CD14-positive monocyte (primary cell): ENCODE results near the gene COL26A1. TPM values are rescaled to one million over a fixed set of nuclear protein-coding genes. Genes with fewer than 3 reads are reported as not detected.

Experiments used
- DNase-seq, 3 donors: peaks; one replicate each; pipeline ENCODE4 v3.0.0-alpha.2; 2011 to 2022
- H2AFZ ChIP-seq: 2 replicates; pipeline ENCODE4 v1.6.0; 2012; ENCODE audit warnings: mild to moderate bottlenecking, low read depth, low read length, inconsistent platforms; ENCODE audit not compliant: insufficient read depth, poor library complexity, severe bottlenecking
- H3K27ac ChIP-seq, 2 donors: 1 replicate in 1 of 2; 2 replicates in 1 of 2; pipeline ENCODE4 v1.5.1; 2012 to 2013; ENCODE audit warnings: low read length in 2 of 2, control low read depth in 1 of 2, inconsistent platforms in 1 of 2, low read depth in 1 of 2, mild to moderate bottlenecking in 1 of 2
- H3K27me3 ChIP-seq, 2 donors: one replicate each; pipeline versions ENCODE4 v1.6.0 to v1.6.1; 2011 to 2013; ENCODE audit warnings: low read length in 2 of 2; ENCODE audit not compliant: control insufficient read depth in 2 of 2, insufficient read depth in 2 of 2
- H3K36me3 ChIP-seq, 2 donors: replicated peaks in 1 of 2; 1 replicate in 1 of 2; 2 replicates in 1 of 2; pipeline versions ENCODE4 v1.5.1 to v1.6.1; 2012 to 2013; ENCODE audit warnings: low read length in 2 of 2, control low read depth in 1 of 2, inconsistent platforms in 1 of 2, mild to moderate bottlenecking in 1 of 2; ENCODE audit not compliant: insufficient read depth in 2 of 2, control insufficient read depth in 1 of 2
- H3K4me1 ChIP-seq, 2 donors: 1 replicate in 1 of 2; 2 replicates in 1 of 2; pipeline versions ENCODE4 v1.5.1 to v1.6.1; 2012 to 2013; ENCODE audit warnings: low read length in 2 of 2, control low read depth in 1 of 2, inconsistent platforms in 1 of 2, mild to moderate bottlenecking in 1 of 2, moderate library complexity in 1 of 2; ENCODE audit not compliant: insufficient read depth in 2 of 2, control insufficient read depth in 1 of 2
- H3K4me2 ChIP-seq: replicated peaks from 2 replicates; pipeline ENCODE3; 2012; ENCODE audit warnings: low read length, moderate library complexity, mild to moderate bottlenecking; ENCODE audit not compliant: poor library complexity, severe bottlenecking; ENCODE audit errors: extremely low read depth
- H3K4me3 ChIP-seq, 3 experiments: fragments of 200-600 bp in 1 of 3; sonication (generic) in 1 of 3; replicated peaks in 1 of 3; 1 replicate in 2 of 3; 2 replicates in 1 of 3; pipeline ENCODE4 v1.5.1; 2011 to 2013; ENCODE audit warnings: low read length in 3 of 3, mild to moderate bottlenecking in 3 of 3, control low read depth in 2 of 3, low read depth in 2 of 3, inconsistent platforms in 1 of 3, moderate library complexity in 1 of 3
- H3K79me2 ChIP-seq: 2 replicates; pipeline ENCODE4 v1.6.0; 2012; ENCODE audit warnings: mild to moderate bottlenecking, control low read depth, inconsistent platforms, low read length, moderate library complexity; ENCODE audit not compliant: insufficient read depth
- H3K9ac ChIP-seq: 2 replicates; pipeline ENCODE4 v1.6.0; 2017; ENCODE audit warnings: low read length, mild to moderate bottlenecking; ENCODE audit not compliant: insufficient read depth, poor library complexity, severe bottlenecking
- H3K9me3 ChIP-seq, 2 donors: replicated peaks in 1 of 2; 1 replicate in 1 of 2; 2 replicates in 1 of 2; pipeline versions ENCODE4 v1.5.1 to v1.6.1; 2012 to 2013; ENCODE audit warnings: low read length in 2 of 2, control low read depth in 1 of 2; ENCODE audit not compliant: control insufficient read depth in 1 of 2, insufficient read depth in 1 of 2
- H4K20me1 ChIP-seq: 2 replicates; pipeline ENCODE4 v1.6.0; 2012; ENCODE audit warnings: mild to moderate bottlenecking, low read length, control low read depth, moderate library complexity; ENCODE audit not compliant: insufficient read depth
- H3K27ac Mint-ChIP-seq, 7 donors: one replicate each; pipeline ENCODE4 v1.8.0; 2020; ENCODE audit warnings: mild to moderate bottlenecking in 7 of 7, mixed read lengths in 7 of 7, moderate library complexity in 6 of 7, inconsistent platforms in 2 of 7
- H3K27me3 Mint-ChIP-seq, 3 donors: one replicate each; pipeline ENCODE4 v1.8.0; 2021 to 2022; ENCODE audit warnings: low read depth in 3 of 3, mild to moderate bottlenecking in 3 of 3, mixed read lengths in 3 of 3, moderate library complexity in 3 of 3, inconsistent platforms in 1 of 3
- H3K36me3 Mint-ChIP-seq, 2 donors: one replicate each; pipeline ENCODE4 v1.8.0; 2020; ENCODE audit warnings: mixed read lengths in 2 of 2, inconsistent platforms in 1 of 2, mild to moderate bottlenecking in 1 of 2
- H3K4me1 Mint-ChIP-seq: one replicate; pipeline ENCODE4 v1.8.0; 2020; ENCODE audit warnings: mild to moderate bottlenecking, mixed read lengths
- H3K4me3 Mint-ChIP-seq, 2 donors: one replicate each; pipeline ENCODE4 v1.8.0; 2020; ENCODE audit warnings: mild to moderate bottlenecking in 2 of 2, mixed read lengths in 2 of 2, moderate library complexity in 1 of 2
- H3K9me3 Mint-ChIP-seq, 7 donors: one replicate each; pipeline ENCODE4 v1.8.0; 2020 to 2022; ENCODE audit warnings: mixed read lengths in 7 of 7, mild to moderate bottlenecking in 6 of 7, moderate library complexity in 6 of 7, inconsistent platforms in 2 of 7
- CTCF ChIP-seq: fragments of 200-600 bp; IDR thresholded peaks from one replicate; pipeline ENCODE4 v1.8.0; 2022; ENCODE audit warnings: antibody characterized with exemption, mild to moderate bottlenecking
- WGBS: methylation state at CpG from one replicate; pipeline ENCODE4 v1.1.5; 2013; ENCODE audit warnings: missing lambda C conversion rate; ENCODE audit not compliant: insufficient coverage; 5-methylcytosine and 5-hydroxymethylcytosine counted together
- intact Hi-C, 2 donors: fragments of 100-400 bp; cut with micrococcal nuclease; formaldehyde crosslinking; loops; one replicate each; pipeline versions ENCODE4 v1.15.0 to v1.15.1; 2023
- polyA plus RNA-seq, 3 donors: library from polyadenylated mRNA; depleted of rRNA in 1 of 3; unstranded in 2 of 3; stranded (reverse) in 1 of 3; fragments of 300-500 nt in 2 of 3; fragments of >200 nt in 1 of 3; fragmentation: Illumina TruSeq in 2 of 3; gene quantifications; 1 replicate in 2 of 3; 2 replicates in 1 of 3; pipeline ENCODE4 v1.2.3, GENCODE V29; 2012 to 2021

The COL26A1 gene
- polyA plus RNA-seq, 3 donors: not detected

DNA sequence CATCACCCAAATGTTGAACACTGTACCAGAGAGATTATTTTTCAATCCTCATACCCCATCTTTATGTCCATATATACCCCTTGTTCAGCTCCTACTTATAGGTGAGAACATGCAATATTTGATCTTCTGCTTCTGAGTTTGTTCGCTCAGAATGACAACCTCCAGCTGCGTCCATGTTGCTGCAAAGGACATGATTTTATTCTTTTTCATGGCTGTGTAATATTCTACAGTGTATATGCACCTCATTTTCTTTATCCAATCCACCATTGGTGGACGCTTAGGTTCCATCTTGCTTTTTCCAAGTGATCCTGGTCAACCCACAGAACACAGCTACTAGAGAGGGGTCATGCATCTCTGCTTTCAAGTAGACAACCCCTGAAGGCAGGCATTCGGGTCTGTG is 166.9 kb downstream of the COL26A1 start:
- Histone ChIP-seq H3K4me2 (no peak overlapping the region), H3K4me1 (peaks cover 0 to 6% of the 10 kb centered on the region in 2 donors), H3K4me3 (no peak overlapping the region), H3K27ac (no peak overlapping the region), H3K27me3 (no peaks in the 10 kb centered on the region), H3K9ac (no peak overlapping the region), H3K9me3 (no peaks in the 10 kb centered on the region), H4K20me1 (no peaks in the 10 kb centered on the region), H2AFZ (no peak overlapping the region), H3K79me2 (no peaks in the 10 kb centered on the region), H3K36me3 (no peaks in the 10 kb centered on the region)
- peaks cover 6 to 16% (median 7%) of the 10 kb centered on the region in 3 donors for H3K27me3 Mint-ChIP-seq
- no peaks in the 10 kb centered on the region for H3K36me3 Mint-ChIP-seq
- H3K4me3 Mint-ChIP-seq: no peak overlapping the region
- no peak overlapping the region for H3K27ac Mint-ChIP-seq
- no peak for TF ChIP-seq CTCF
- no peak for DNase-seq
- H3K9me3 Mint-ChIP-seq: peaks cover 0 to 8% (median 0%) of the 10 kb centered on the region in 7 donors
- WGBS: no CpG with 5 or more reads among the region's 4 CpGs
- intact Hi-C loops: no loop called here
- peaks cover 4% of the 10 kb centered on the region for H3K4me1 Mint-ChIP-seq

DNA sequence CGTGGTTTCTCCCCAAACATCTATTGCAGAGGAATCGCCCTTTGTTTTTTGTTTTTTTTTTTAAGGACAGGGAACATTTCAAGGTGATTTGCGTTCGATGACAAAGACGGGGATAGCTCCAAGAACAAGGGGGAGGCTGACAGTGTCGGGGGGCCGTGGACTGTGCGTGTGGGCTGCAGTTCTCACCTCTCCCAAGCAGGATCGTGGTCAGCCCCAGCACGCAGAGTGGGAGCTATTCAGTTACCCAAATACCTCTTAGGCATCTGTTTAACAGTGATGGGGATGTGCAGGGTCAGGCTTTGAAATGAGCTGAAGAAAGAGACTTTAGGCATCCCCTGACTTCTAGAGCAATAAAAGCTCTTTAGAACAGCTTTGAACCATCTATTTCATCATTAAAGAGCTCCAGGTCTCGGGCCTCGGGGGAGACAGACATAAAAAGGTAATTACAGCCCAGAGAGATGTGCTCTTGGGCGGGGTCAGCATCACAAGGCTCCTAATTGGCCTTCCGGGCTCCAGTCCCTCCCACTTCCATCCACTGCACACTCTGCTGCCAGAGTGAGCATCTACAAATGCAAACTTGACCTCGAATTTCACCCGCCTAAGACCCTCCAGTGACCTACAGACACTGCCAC is 169.2 kb downstream of the COL26A1 start:
- Mint-ChIP-seq H3K36me3 (no peaks in the 10 kb centered on the region), H3K27ac (no peak overlapping the region), H3K27me3 (peaks cover 2 to 13% (median 6%) of the 10 kb centered on the region in 3 donors), H3K9me3 (peaks cover 0 to 5% (median 0%) of the 10 kb centered on the region in 7 donors), H3K4me1 (peaks cover 4% of the 10 kb centered on the region), H3K4me3 (no peak overlapping the region)
- no peak overlapping the region for H2AFZ ChIP-seq
- no peak overlapping the region for H3K9ac ChIP-seq
- no peaks in the 10 kb centered on the region for H3K36me3 ChIP-seq
- no peak for DNase-seq
- H3K27ac ChIP-seq: no peak overlapping the region
- no peak overlapping the region for H3K4me3 ChIP-seq
- peaks cover 0 to 6% of the 10 kb centered on the region in 2 donors for H3K4me1 ChIP-seq
- H3K79me2 ChIP-seq: no peaks in the 10 kb centered on the region
- H4K20me1 ChIP-seq: no peaks in the 10 kb centered on the region
- no peak for TF ChIP-seq CTCF
- no peak overlapping the region for H3K4me2 ChIP-seq
- no peaks in the 10 kb centered on the region for H3K9me3 ChIP-seq
- 94% methylated on average over 10 of the region's 16 CpGs for WGBS
- no peaks in the 10 kb centered on the region for H3K27me3 ChIP-seq
- intact Hi-C loops: no loop called here
